ENCODE results near the gene PRLR.

Gene PRLR

DNA sequence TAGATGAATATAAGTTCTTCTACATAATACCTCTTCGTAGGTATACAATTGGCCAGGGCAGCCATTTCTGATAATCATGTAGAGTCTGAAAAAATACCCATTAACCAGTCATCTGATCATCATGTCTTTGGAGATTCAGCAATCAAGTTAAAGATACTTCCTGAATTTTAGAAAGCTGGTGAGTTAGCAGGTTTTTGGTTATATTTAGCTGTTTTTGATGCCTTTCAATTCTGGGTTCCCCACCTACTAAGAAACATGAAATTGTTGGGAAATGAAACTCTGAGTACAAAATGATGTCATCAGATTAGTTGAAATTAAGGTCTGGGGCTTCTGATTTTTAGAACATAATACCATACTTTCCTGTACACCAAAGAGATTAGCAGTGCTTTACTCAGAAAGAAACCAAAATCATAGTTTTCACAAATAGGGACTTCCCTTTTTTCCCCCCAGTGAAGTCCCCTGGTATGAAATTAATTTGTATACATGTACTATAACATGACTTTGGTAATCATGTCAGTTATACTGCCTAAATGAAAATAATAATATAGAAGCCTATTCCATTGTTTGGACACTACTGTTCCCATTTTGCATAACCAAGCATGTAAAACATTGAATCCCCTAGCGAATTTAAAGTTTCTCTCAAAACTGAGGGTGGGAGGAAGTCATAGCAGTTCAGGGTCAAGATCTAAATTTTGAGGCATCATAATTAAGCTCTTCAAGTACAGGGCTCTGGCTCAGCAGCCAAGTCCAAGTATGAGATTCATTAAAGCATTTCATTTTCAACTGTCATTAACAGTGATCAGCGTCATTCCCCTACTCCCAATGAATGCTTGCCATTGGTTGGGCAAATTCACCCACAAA is 17.9 kb downstream of the PRLR start:
- H3K18ac ChIP-seq (ENCODE audit: low read length) = no peak overlapping the region

DNA sequence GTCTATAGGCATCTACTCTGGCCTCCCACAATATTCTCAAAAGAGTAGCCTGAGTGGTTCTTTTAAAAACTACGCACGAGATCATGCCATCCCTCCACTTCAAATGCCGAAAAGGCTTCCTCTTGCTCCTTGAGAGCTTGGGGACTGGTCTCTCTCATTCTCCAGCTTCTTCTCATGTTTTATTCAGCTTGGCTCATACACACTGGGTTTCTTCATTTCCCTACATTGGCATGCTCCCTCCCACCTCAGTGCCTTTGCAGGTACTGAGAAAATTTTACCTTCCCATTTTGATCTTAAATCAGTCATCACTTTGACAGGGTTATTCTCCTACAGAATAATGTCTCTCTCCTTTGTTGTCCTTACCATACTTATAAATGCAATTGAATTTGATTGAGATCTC is 20.4 kb downstream of the PRLR start:
- Histone ChIP-seq H3K79me2 (ENCODE audit: control insufficient read depth, insufficient read depth, low read length) (no peaks in the 10 kb centered on the region), H3K27me3 (ENCODE audit: insufficient read depth, low read length, poor library complexity) (no peaks in the 10 kb centered on the region), H3K18ac (ENCODE audit: low read length) (no peak overlapping the region), H3K27ac (ENCODE audit: low read depth, low read length) (no peak overlapping the region), H3K4ac (ENCODE audit: low read depth, low read length) (no peak overlapping the region), H3K23ac (ENCODE audit: low read length) (no peak overlapping the region), H2BK15ac (replicated peaks; ENCODE audit: low read depth) (no peak overlapping the region), H4K5ac (ENCODE audit: low read length) (no peak overlapping the region), H4K8ac (ENCODE audit: low read depth, low read length) (no peak overlapping the region), H3K56ac (ENCODE audit: low read length) (no peak overlapping the region), H3K4me2 (ENCODE audit: low read length) (no peak overlapping the region), H2BK120ac (ENCODE audit: low read depth, low read length) (no peak overlapping the region), H2AK5ac (ENCODE audit: low read length) (no peak overlapping the region), H3K9ac (ENCODE audit: low read length) (no peak overlapping the region), H2BK5ac (ENCODE audit: low read length) (no peak overlapping the region), H3K36me3 (ENCODE audit: control insufficient read depth, insufficient read depth, low read length) (no peaks in the 10 kb centered on the region), H3K79me1 (ENCODE audit: low read length) (no peaks in the 10 kb centered on the region), H3K4me1 (ENCODE audit: control insufficient read depth, low read depth, low read length) (no peaks in the 10 kb centered on the region), H3K4me3 (ENCODE audit: low read length) (no peak overlapping the region)
- no CpG with 5 or more reads among the region's 3 CpGs for WGBS (ENCODE audit: extremely low coverage, insufficient coverage, low lambda C conversion rate)
- DNase-seq = no peak

More for the DNA sequence above, 17.9 kb downstream of the PRLR start:
- Histone ChIP-seq H4K5ac (ENCODE audit: low read length) (no peak overlapping the region), H2AK5ac (ENCODE audit: low read length) (no peak overlapping the region), H3K4me1 (ENCODE audit: control insufficient read depth, low read depth, low read length) (no peaks in the 10 kb centered on the region), H3K36me3 (ENCODE audit: control insufficient read depth, insufficient read depth, low read length) (no peaks in the 10 kb centered on the region), H4K8ac (ENCODE audit: low read depth, low read length) (no peak overlapping the region), H3K79me2 (ENCODE audit: control insufficient read depth, insufficient read depth, low read length) (no peaks in the 10 kb centered on the region), H3K4me3 (ENCODE audit: low read length) (no peak overlapping the region), H3K79me1 (ENCODE audit: low read length) (no peaks in the 10 kb centered on the region), H3K56ac (ENCODE audit: low read length) (no peak overlapping the region), H2BK15ac (replicated peaks; ENCODE audit: low read depth) (no peak overlapping the region), H3K9ac (ENCODE audit: low read length) (no peak overlapping the region), H2BK120ac (ENCODE audit: low read depth, low read length) (no peak overlapping the region), H3K27me3 (ENCODE audit: insufficient read depth, low read length, poor library complexity) (no peaks in the 10 kb centered on the region), H3K4me2 (ENCODE audit: low read length) (no peak overlapping the region), H3K23ac (ENCODE audit: low read length) (no peak overlapping the region), H3K27ac (ENCODE audit: low read depth, low read length) (no peak overlapping the region), H2BK5ac (ENCODE audit: low read length) (no peak overlapping the region), H3K4ac (ENCODE audit: low read depth, low read length) (no peak overlapping the region)
- WGBS (ENCODE audit: extremely low coverage, insufficient coverage, low lambda C conversion rate) = no CpG with 5 or more reads among the region's 3 CpGs
- DNase-seq = no peak

DNA sequence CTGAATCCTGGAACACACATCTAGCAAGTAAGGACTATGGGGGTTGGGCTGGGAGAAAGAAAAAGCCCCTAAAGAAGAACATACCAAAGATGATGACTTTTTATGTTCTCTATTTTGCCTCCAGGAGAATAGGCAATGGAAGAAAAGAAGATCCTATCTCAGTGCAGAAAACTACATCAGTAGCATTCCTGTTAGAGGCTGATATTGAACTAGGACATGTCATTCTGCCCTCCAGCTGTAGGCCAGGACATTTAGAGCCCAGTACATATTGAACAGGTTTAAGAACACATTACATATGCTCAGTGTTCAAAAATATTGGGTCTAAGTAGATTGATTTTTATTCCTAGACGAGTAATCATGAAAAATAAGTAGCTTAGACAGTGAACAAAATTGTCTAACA is 24.7 kb downstream of the PRLR start:
- Histone ChIP-seq H3K79me1 (ENCODE audit: low read length) (no peaks in the 10 kb centered on the region), H3K27ac (ENCODE audit: low read depth, low read length) (no peak overlapping the region)

DNA sequence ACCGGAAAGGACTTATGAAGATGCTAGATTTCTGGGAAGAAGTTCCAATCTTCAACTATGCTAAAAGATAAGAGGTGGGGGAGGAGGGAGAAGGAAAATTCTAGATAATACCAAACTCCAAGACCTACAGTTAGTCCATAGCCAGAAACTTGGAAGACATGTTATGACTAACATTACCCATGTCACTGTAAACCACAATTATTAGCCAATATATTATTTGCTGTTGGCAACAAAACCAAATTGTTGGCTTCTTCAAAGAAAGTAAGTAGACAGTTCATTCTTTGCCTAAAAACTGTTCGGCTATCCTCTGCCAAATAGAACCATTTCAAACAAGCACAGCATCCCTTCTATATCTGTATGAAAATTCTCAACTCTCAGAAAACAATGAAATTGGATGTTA is 25.1 kb downstream of the PRLR start:
- Histone ChIP-seq H3K4me1 (ENCODE audit: control insufficient read depth, low read depth, low read length) (no peaks in the 10 kb centered on the region), H3K18ac (ENCODE audit: low read length) (no peak overlapping the region), H3K36me3 (ENCODE audit: control insufficient read depth, insufficient read depth, low read length) (no peaks in the 10 kb centered on the region), H3K27ac (ENCODE audit: low read depth, low read length) (no peak overlapping the region), H3K79me1 (ENCODE audit: low read length) (no peaks in the 10 kb centered on the region), H3K4me3 (ENCODE audit: low read length) (no peak overlapping the region), H3K4me2 (ENCODE audit: low read length) (no peak overlapping the region), H4K5ac (ENCODE audit: low read length) (no peak overlapping the region), H2BK120ac (ENCODE audit: low read depth, low read length) (no peak overlapping the region), H2AK5ac (ENCODE audit: low read length) (no peak overlapping the region), H2BK5ac (ENCODE audit: low read length) (no peak overlapping the region), H2BK15ac (replicated peaks; ENCODE audit: low read depth) (no peak overlapping the region), H3K4ac (ENCODE audit: low read depth, low read length) (no peak overlapping the region), H4K8ac (ENCODE audit: low read depth, low read length) (no peak overlapping the region), H3K27me3 (ENCODE audit: insufficient read depth, low read length, poor library complexity) (no peaks in the 10 kb centered on the region), H3K23ac (ENCODE audit: low read length) (no peak overlapping the region), H3K56ac (ENCODE audit: low read length) (no peak overlapping the region), H3K9ac (ENCODE audit: low read length) (no peak overlapping the region), H3K79me2 (ENCODE audit: control insufficient read depth, insufficient read depth, low read length) (no peaks in the 10 kb centered on the region)
- WGBS (ENCODE audit: extremely low coverage, insufficient coverage, low lambda C conversion rate) = no CpG with 5 or more reads among the region's 2 CpGs
- DNase-seq = no peak

More for the DNA sequence above, 24.7 kb downstream of the PRLR start:
- Histone ChIP-seq H3K56ac (ENCODE audit: low read length) (no peak overlapping the region), H3K27me3 (ENCODE audit: insufficient read depth, low read length, poor library complexity) (no peaks in the 10 kb centered on the region), H3K9ac (ENCODE audit: low read length) (no peak overlapping the region), H3K4ac (ENCODE audit: low read depth, low read length) (no peak overlapping the region), H2AK5ac (ENCODE audit: low read length) (no peak overlapping the region), H3K18ac (ENCODE audit: low read length) (no peak overlapping the region), H3K4me1 (ENCODE audit: control insufficient read depth, low read depth, low read length) (no peaks in the 10 kb centered on the region), H2BK120ac (ENCODE audit: low read depth, low read length) (no peak overlapping the region), H4K8ac (ENCODE audit: low read depth, low read length) (no peak overlapping the region), H3K36me3 (ENCODE audit: control insufficient read depth, insufficient read depth, low read length) (no peaks in the 10 kb centered on the region), H3K23ac (ENCODE audit: low read length) (no peak overlapping the region), H2BK5ac (ENCODE audit: low read length) (no peak overlapping the region), H3K4me3 (ENCODE audit: low read length) (no peak overlapping the region), H3K4me2 (ENCODE audit: low read length) (no peak overlapping the region), H2BK15ac (replicated peaks; ENCODE audit: low read depth) (no peak overlapping the region), H4K5ac (ENCODE audit: low read length) (no peak overlapping the region), H3K79me2 (ENCODE audit: control insufficient read depth, insufficient read depth, low read length) (no peaks in the 10 kb centered on the region)
- no peak for DNase-seq
- no CpG with 5 or more reads among the region's 1 CpG for WGBS (ENCODE audit: extremely low coverage, insufficient coverage, low lambda C conversion rate)

DNA sequence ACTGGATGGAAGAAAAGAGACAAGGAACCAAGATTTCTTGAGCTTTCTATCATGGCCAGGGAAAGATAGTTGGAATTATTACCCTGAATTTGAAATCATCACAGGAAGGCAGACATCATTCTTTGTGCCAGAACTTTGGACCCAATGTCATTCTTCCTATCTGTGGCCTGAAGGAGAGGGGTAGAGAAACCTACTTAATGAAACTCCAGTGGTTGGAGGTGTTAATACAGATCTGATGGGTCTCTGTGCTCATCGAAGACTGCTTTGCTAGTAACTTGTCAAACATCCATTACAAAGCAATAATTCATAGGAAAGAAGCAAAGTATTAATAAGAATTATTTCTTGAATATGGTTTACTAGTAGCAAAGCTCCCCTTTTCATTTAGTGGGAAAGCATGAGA is 26.9 kb downstream of the PRLR start:
- Histone ChIP-seq H3K4ac (ENCODE audit: low read depth, low read length) (no peak overlapping the region), H3K36me3 (ENCODE audit: control insufficient read depth, insufficient read depth, low read length) (no peaks in the 10 kb centered on the region), H4K8ac (ENCODE audit: low read depth, low read length) (no peak overlapping the region), H3K4me2 (ENCODE audit: low read length) (no peak overlapping the region), H3K18ac (ENCODE audit: low read length) (no peak overlapping the region), H3K4me1 (ENCODE audit: control insufficient read depth, low read depth, low read length) (no peaks in the 10 kb centered on the region), H3K27ac (ENCODE audit: low read depth, low read length) (no peak overlapping the region), H2BK15ac (replicated peaks; ENCODE audit: low read depth) (no peak overlapping the region), H2AK5ac (ENCODE audit: low read length) (no peak overlapping the region), H4K5ac (ENCODE audit: low read length) (no peak overlapping the region), H3K4me3 (ENCODE audit: low read length) (no peak overlapping the region), H2BK5ac (ENCODE audit: low read length) (no peak overlapping the region), H3K27me3 (ENCODE audit: insufficient read depth, low read length, poor library complexity) (no peaks in the 10 kb centered on the region), H3K79me2 (ENCODE audit: control insufficient read depth, insufficient read depth, low read length) (no peaks in the 10 kb centered on the region), H3K79me1 (ENCODE audit: low read length) (no peaks in the 10 kb centered on the region), H3K56ac (ENCODE audit: low read length) (no peak overlapping the region), H3K9ac (ENCODE audit: low read length) (no peak overlapping the region), H2BK120ac (ENCODE audit: low read depth, low read length) (no peak overlapping the region), H3K23ac (ENCODE audit: low read length) (no peak overlapping the region)
- no CpG with 5 or more reads among the region's 1 CpG for WGBS (ENCODE audit: extremely low coverage, insufficient coverage, low lambda C conversion rate)
- no peak for DNase-seq

All from mesendoderm (in vitro differentiated cells).